SK-N-MC (cell line): ENCODE results near the gene DDX4.

Experiments
- EZH2 ChIP-seq: fragments of 200-600 bp; sonication (generic); IDR thresholded peaks from one replicate; pipeline ENCODE4 v1.6.1; 2017; ENCODE audit warnings: antibody characterized with exemption
- FOXP2 ChIP-seq: optimal IDR thresholded peaks from 2 replicates; pipeline ENCODE3; 2011; ENCODE audit warnings: mild to moderate bottlenecking, moderate library complexity; ENCODE audit not compliant: insufficient read depth; ENCODE audit errors: extremely low read length, control extremely low read depth
- POLR2AphosphoS5 ChIP-seq: IDR thresholded peaks from 2 replicates; pipeline ENCODE4 v1.6.1; 2012; ENCODE audit warnings: mild to moderate bottlenecking, low read depth, low read length, borderline replicate concordance

- no peak for TF ChIP-seq EZH2
- no peak for TF ChIP-seq POLR2AphosphoS5
- no peak for TF ChIP-seq FOXP2
Observed at GRCh38 chr5:55749387-55749786, 11.5 kb downstream of the DDX4 start.
